NB4 (cell line): ENCODE data around the gene KCNIP4.
A peak's percentile ranks its signal among the peaks of the same experiment; 100 is the strongest.

Experiments
- CTCF ChIP-seq: IDR thresholded peaks from one replicate; pipeline ENCODE4 v1.5.1; 2012; ENCODE audit warnings: low read depth, low read length
- MAX ChIP-seq: IDR thresholded peaks from 2 replicates; pipeline ENCODE4 v1.6.1; 2011; ENCODE audit warnings: low read depth, low read length
- MYC ChIP-seq: IDR thresholded peaks from 2 replicates; pipeline ENCODE4 v1.6.1; 2011; ENCODE audit warnings: low read depth, low read length
- POLR2A ChIP-seq: IDR thresholded peaks from 2 replicates; pipeline ENCODE4 v1.6.1; 2011; ENCODE audit warnings: mild to moderate bottlenecking; ENCODE audit not compliant: insufficient read length; ENCODE audit errors: extremely low read depth

- TF ChIP-seq POLR2A: no peak
- TF ChIP-seq CTCF: peak; percentile 66
- no peak for TF ChIP-seq MAX
- no peak for TF ChIP-seq MYC
Measured at GRCh38 chr4:20773144-20773997, 1175.2 kb downstream of the KCNIP4 start.
